ENCODE data around the gene TESPA1. TPM values are rescaled to one million over a fixed set of nuclear protein-coding genes. Genes with fewer than 3 reads are reported as not detected.

Gene TESPA1
- total and polyA plus RNA-seq, 2 of the 8 experiments (the other 6 are each of a cell fraction or from before 2014, with no cell fraction given) = not detected

DNA sequence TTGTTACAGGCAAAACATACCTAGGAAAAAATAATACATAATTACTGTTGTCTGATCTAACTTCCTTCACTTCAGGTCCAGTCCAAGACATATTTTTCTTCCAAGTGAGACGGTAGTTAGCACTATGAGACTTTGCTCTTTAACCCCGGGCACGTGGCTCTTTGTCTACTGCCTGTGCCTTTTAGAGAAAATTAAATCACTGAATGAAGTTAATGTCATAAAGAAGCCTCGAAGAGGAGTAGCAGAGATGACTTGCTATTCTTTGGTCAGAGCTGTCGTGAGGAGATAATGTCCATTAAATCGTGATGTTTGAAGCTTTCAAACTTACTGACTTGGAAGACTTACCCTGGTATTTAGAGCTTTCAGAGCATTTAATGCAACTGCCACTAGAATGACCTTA, 8.7 kb downstream of the TESPA1 start:
- no peak overlapping the region for H2BK120ac ChIP-seq (replicated peaks; ENCODE audit: low read depth, low read length)
- H3K4me2 ChIP-seq (ENCODE audit: insufficient read depth in 1 of 2, low read depth in 2 of 2, low read length in 2 of 2) = no peak overlapping the region
- no peak overlapping the region for H2BK15ac ChIP-seq (ENCODE audit: low read length)
- H4K5ac ChIP-seq (ENCODE audit: insufficient read length, low read depth, low read length) = no peak overlapping the region
- no peaks in the 10 kb centered on the region for H3K27me3 ChIP-seq (replicated peaks in 1 of 4; ENCODE audit: control insufficient read depth in 3 of 4, extremely low read depth in 1 of 4, insufficient read depth in 3 of 4, low read length in 3 of 4)
- no peaks in the 10 kb centered on the region for H4K20me1 ChIP-seq (replicated peaks in 1 of 2; ENCODE audit: control insufficient read depth in 1 of 2, insufficient read depth in 2 of 2, low read length in 2 of 2)
- H3K79me1 ChIP-seq (ENCODE audit: low read depth, low read length) = no peaks in the 10 kb centered on the region
- no peak overlapping the region for H3K18ac ChIP-seq (ENCODE audit: extremely low read depth, low read length)
- WGBS, 2 experiments (ENCODE audit: extremely low coverage in 1 of 2, insufficient coverage in 1 of 2, insufficient read length in 1 of 2, insufficient replicate concordance in 2 of 2, low coverage in 1 of 2, low lambda C conversion rate in 2 of 2, missing lambda C conversion rate in 1 of 2) = 80% methylated on average over 6 of the region's 6 CpGs; no CpG with 5 or more reads in 1 of the 2 experiments
- H3K27ac ChIP-seq (ENCODE audit: low read depth, low read length) = no peak overlapping the region
- no peak overlapping the region for H3K4me3 ChIP-seq (ENCODE audit: extremely low read depth in 1 of 4, insufficient read depth in 2 of 4, low read depth in 3 of 4, low read length in 4 of 4)
- no peak overlapping the region; the same call in 1 of the 2 replicates for H2AFZ ChIP-seq (ENCODE audit: low read length)
- H3K9me3 ChIP-seq (ENCODE audit: insufficient read depth in 2 of 2, low read depth in 1 of 2, low read length in 1 of 2) = no peaks in the 10 kb centered on the region
- no peak overlapping the region for H3K14ac ChIP-seq (ENCODE audit: insufficient read length)
- no peaks in the 10 kb centered on the region for H3K36me3 ChIP-seq (ENCODE audit: control insufficient read depth in 2 of 4, insufficient read depth in 4 of 4, low read length in 3 of 4)
- peaks cover 0 to 4% (median 1%) of the 10 kb centered on the region in 4 experiments; a peak in 1 of 7 replicates for H3K4me1 ChIP-seq (replicated peaks in 1 of 4; ENCODE audit: control insufficient read depth in 3 of 4, insufficient read depth in 4 of 4, low read length in 3 of 4)
- H3K79me2 ChIP-seq (ENCODE audit: control insufficient read depth in 1 of 2, insufficient read depth in 2 of 2, low read length in 2 of 2) = no peaks in the 10 kb centered on the region
- no peak overlapping the region for H4K8ac ChIP-seq (ENCODE audit: extremely low read depth, insufficient read depth, low read length)
- no peak for FAIRE-seq
- DNase-seq (ENCODE audit: low read depth in 1 of 2, low spot score in 2 of 2) = no peak
- H2BK5ac ChIP-seq (ENCODE audit: low read depth, low read length) = no peak overlapping the region
- H3K4ac ChIP-seq (replicated peaks; ENCODE audit: insufficient read length, low read depth, low read length) = no peak overlapping the region
- no peak overlapping the region for H2BK12ac ChIP-seq (ENCODE audit: low read depth, low read length)
- no peaks in the 10 kb centered on the region; the same call in 1 of the 2 replicates for H3K23me2 ChIP-seq (ENCODE audit: low read depth, low read length)
- H4K91ac ChIP-seq (replicated peaks; ENCODE audit: insufficient read length, low read length) = no peak overlapping the region
- POLR2A ChIA-PET (ENCODE audit: partially characterized antibody) = no interaction called here
- no peak overlapping the region for H3K9ac ChIP-seq (replicated peaks in 1 of 4; ENCODE audit: extremely low read depth in 1 of 4, low read depth in 3 of 4, low read length in 3 of 4)
- H3K56ac ChIP-seq (replicated peaks; ENCODE audit: insufficient read length, low read depth, low read length) = no peak overlapping the region
- H3K23ac ChIP-seq (ENCODE audit: insufficient read length) = no peak overlapping the region
- H2AK5ac ChIP-seq (ENCODE audit: low read depth, low read length) = no peak overlapping the region
- H2BK20ac ChIP-seq (ENCODE audit: low read length) = no peak overlapping the region
- CTCF ChIA-PET (ENCODE audit: partially characterized antibody) = interaction anchor here (0.8 to 6.6 kb wide), 10 partner anchors 17 to 317 kb away, joined by 3 to 39 read pairs (median 5); no protein-coding TSS in a partner anchor
- TF ChIP-seq CTBP2 (IDR thresholded peaks at IDR 0.05; ENCODE audit: borderline replicate concordance, insufficient read depth, insufficient read length, low read length) (no peak), GABPA (IDR thresholded peaks at IDR 0.05; ENCODE audit: borderline replicate concordance, insufficient read depth, low read length) (no peak), POU5F1 (IDR thresholded peaks at IDR 0.05; ENCODE audit: low read depth, low read length) (no peak), SIRT6 (IDR thresholded peaks at IDR 0.05; ENCODE audit: low read length) (no peak), KDM4A (IDR thresholded peaks at IDR 0.05; ENCODE audit: low read depth, low read length, severe bottlenecking) (no peak), SIN3A (conservative IDR thresholded peaks at IDR 0.05 in 1 of 2, IDR thresholded peaks at IDR 0.05 in 1 of 2; ENCODE audit: low read depth in 1 of 2, low read length in 2 of 2) (no peak), KDM1A (IDR thresholded peaks at IDR 0.05; ENCODE audit: borderline replicate concordance, low read length) (no peak), BCL11A (IDR thresholded peaks at IDR 0.05; ENCODE audit: low read depth in 2 of 2, low read length in 2 of 2) (no peak), TAF7 (optimal IDR thresholded peaks at IDR 0.05; ENCODE audit: borderline replicate concordance, low read depth, low read length) (no peak), SIX5 (IDR thresholded peaks at IDR 0.05; ENCODE audit: low read depth, low read length) (no peak), SP1 (IDR thresholded peaks at IDR 0.05; ENCODE audit: low read depth, low read length) (no peak)
- TF ChIP-seq, protein P1, sequence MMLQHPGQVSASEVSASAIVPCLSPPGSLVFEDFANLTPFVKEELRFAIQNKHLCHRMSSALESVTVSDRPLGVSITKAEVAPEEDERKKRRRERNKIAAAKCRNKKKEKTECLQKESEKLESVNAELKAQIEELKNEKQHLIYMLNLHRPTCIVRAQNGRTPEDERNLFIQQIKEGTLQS (IDR thresholded peaks at IDR 0.05; ENCODE audit: insufficient read depth, low read depth, low read length) = no peak
- TF ChIP-seq, protein P2, sequence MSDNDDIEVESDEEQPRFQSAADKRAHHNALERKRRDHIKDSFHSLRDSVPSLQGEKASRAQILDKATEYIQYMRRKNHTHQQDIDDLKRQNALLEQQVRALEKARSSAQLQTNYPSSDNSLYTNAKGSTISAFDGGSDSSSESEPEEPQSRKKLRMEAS (IDR thresholded peaks at IDR 0.05) = no peak
